Heart left ventricle (tissue), 16 donors: ENCODE results near the gene DOHH. TPM values are rescaled to one million over a fixed set of nuclear protein-coding genes. Genes with fewer than 3 reads are reported as not detected.
A peak's percentile ranks its signal among the peaks of the same experiment; 100 is the strongest.

ENCODE experiments used
- ATAC-seq, 4 donors: fragments of 200-7000 bp; cut with Tn5 transposase; one replicate each; pipeline ENCODE4 v1.9.1; 2020 to 2022; ENCODE audit warnings: moderate library complexity in 4 of 4, mild to moderate bottlenecking in 3 of 4, moderate number of reproducible peaks in 1 of 4
- DNase-seq, 5 donors: peaks; one replicate each; pipeline ENCODE4 v3.0.0-alpha.2; 2020
- H3K27ac ChIP-seq, 12 donors: fragments of 200-600 bp; sonication (generic) in 4 of 12; one replicate each; pipeline versions ENCODE4 v1.5.0 to v1.8.0; 2016 to 2022; ENCODE audit warnings: mild to moderate bottlenecking in 2 of 12
- H3K27me3 ChIP-seq, 9 donors: fragments of 200-600 bp; sonication (generic) in 2 of 9; one replicate each; pipeline versions ENCODE4 v1.5.1 to v1.8.0; 2016 to 2022; ENCODE audit warnings: mild to moderate bottlenecking in 3 of 9
- H3K36me3 ChIP-seq, 9 donors: fragments of 200-600 bp; sonication (generic) in 2 of 9; one replicate each; pipeline versions ENCODE4 v1.5.0 to v1.8.0; 2018 to 2022; ENCODE audit warnings: mild to moderate bottlenecking in 2 of 9
- H3K4me1 ChIP-seq, 12 donors: fragments of 200-600 bp; sonication (generic) in 4 of 12; one replicate each; pipeline versions ENCODE4 v1.5.0 to v1.8.0; 2016 to 2022; ENCODE audit warnings: mild to moderate bottlenecking in 3 of 12
- H3K4me3 ChIP-seq, 12 donors: fragments of 200-600 bp; sonication (generic) in 4 of 12; one replicate each; pipeline versions ENCODE4 v1.5.0 to v1.8.0; 2017 to 2022; ENCODE audit warnings: mild to moderate bottlenecking in 9 of 12, moderate library complexity in 4 of 12
- H3K9me3 ChIP-seq, 12 donors: fragments of 200-600 bp; sonication (generic) in 4 of 12; one replicate each; pipeline versions ENCODE4 v1.5.0 to v1.8.0; 2016 to 2022; ENCODE audit warnings: mild to moderate bottlenecking in 1 of 12
- CTCF ChIP-seq, 12 donors: fragments of 200-600 bp; sonication (generic) in 4 of 12; IDR thresholded peaks; one replicate each; pipeline versions ENCODE4 v1.5.0 to v1.8.0; 2018 to 2022; ENCODE audit warnings: antibody characterized with exemption in 12 of 12, mild to moderate bottlenecking in 5 of 12
- POLR2A ChIP-seq, 2 donors: fragments of 450-650 bp; IDR thresholded peaks; one replicate each; pipeline ENCODE4 v1.6.1; 2017; ENCODE audit warnings: antibody characterized with exemption in 2 of 2, mild to moderate bottlenecking in 2 of 2, moderate library complexity in 2 of 2
- whole genome bisulfite sequencing, 4 donors: extraction: QIAGEN DNeasy Blood & Tissue Kit in 2 of 4; methylation state at CpG; one replicate each; pipeline versions ENCODE4 v1.1.5 to v1.1.7; 2013 to 2018; 5-methylcytosine and 5-hydroxymethylcytosine counted together
- intact Hi-C, 10 donors: fragments of 100-400 bp; cut with DNase I; formaldehyde crosslinking; loops; one replicate each; pipeline versions ENCODE4 v1.11.1 to v1.14.2; 2022
- polyA plus RNA-seq, 2 donors: library from polyadenylated mRNA; stranded (reverse); fragments of 200-250 nt; gene quantifications; one replicate each; pipeline ENCODE4 v1.2.3, GENCODE V29; 2013
- total RNA-seq, 9 donors: library from RNA; depleted of rRNA in 2 of 9; stranded (reverse); fragments of >200 nt in 2 of 9; fragmentation: NEBNext Ultra II Directional in 3 of 9; extraction: Animal tissue kit (Norgen Biotek cat#: 25700) in 3 of 9; gene quantifications; one replicate each; pipeline versions ENCODE4 v1.1.0 to v1.2.4, GENCODE V29; 2016 to 2023
- donor health status: ischemic (EF 13 %, LVEDD 7.1; RV severe dilation, severe dysfunction).
- donor health status: healthy with polysubstance abuse.
- donor health status: DM: no; HTN: yes; CAD: no.
- donor health status: DM: no; HTN: no; CAD: no.
- donor health status: ischemic (EF 25% LVEDD 6.9; RV normal size, moderate dysfunction).
- donor health status: ischemic (EF 25% LVEDD 5.7; RV mildly dilated, moderate dysfunction).
- donor health status: healthy.
- donor health status: DM: yes; HTN: yes; CAD: no.
- donor health status: ischemic (EF 35%, LVEDD 5.7; RV mildly dilated, moderate dysfunction).
- donor health status: nonischemic (EF 11% LVEDD 7.7; RV severe dilation, severe dysfunction).
- donor health status: DM: yes; HTN: yes; CAD: no.
- donor health status: PGD.
- donor health status: ischemic (EF 29% LVEDD 5.4; RV normal size, mild dysfunction).
- donor health status: nonischemic (EF 23%, LVEDD 6.1; RV moderate dilation, normal function).

The DOHH gene
- total and polyA plus RNA-seq, 11 donors, result 7.4 to 34.3 (median 12.2) TPM

GRCh38 chr19:3441089-3441985 lies 59.1 kb downstream of the DOHH start:
- Histone ChIP-seq H3K4me3 (no peak overlapping the region), H3K27me3 (no peaks in the 10 kb centered on the region), H3K4me1 (peaks cover 9 to 47% (median 32%) of the 10 kb centered on the region in 12 donors), H3K9me3 (no peaks in the 10 kb centered on the region), H3K36me3 (peaks cover 0 to 64% (median 46%) of the 10 kb centered on the region in 9 donors), H3K27ac (peak overlapping the region in 7 of 12 donors; percentile 9 to 58 (median 22))
- ATAC-seq (no peak), DNase-seq (no peak)
- intact Hi-C loops, result no loop called here
- TF ChIP-seq POLR2A (IDR thresholded peaks at IDR 0.05) (no peak), CTCF (IDR thresholded peaks at IDR 0.05) (no peak)
- WGBS, 4 donors, result 69 to 84% (median 77%) methylated on average over 15 to 25 of the region's 25 CpGs

Other genes with a start within 250 kb of the DOHH start
- gene NFIC, start 134.1 kb downstream of the DOHH start, total RNA-seq, result 100 to 1,000 TPM; 107 to 267 (median 155) TPM
- gene NFIC, start 134.1 kb downstream of the DOHH start, polyA plus RNA-seq, result 100 to 1,000 TPM; 159 to 192 TPM
- gene SMIM24, start 20.1 kb downstream of the DOHH start, total RNA-seq, result not detected
- gene SMIM24, start 20.1 kb downstream of the DOHH start, polyA plus RNA-seq, result under 1 TPM in 1 of 2 donors, not detected in 1; 0.15 TPM
- not detected for gene SMIM44, start 17.2 kb downstream of the DOHH start, total RNA-seq
- gene SMIM44, start 17.2 kb downstream of the DOHH start, polyA plus RNA-seq, result not detected
- gene FZR1, start 5.6 kb upstream of the DOHH start, total RNA-seq, result 10 to 100 TPM; 15.4 to 41.0 (median 26.4) TPM
- 10 to 100 TPM; 13.9 to 23.5 TPM for gene FZR1, start 5.6 kb upstream of the DOHH start, polyA plus RNA-seq
- 1 to 10 TPM in 3 of 9 donors, under 1 TPM in 3, not detected in 3; 0.63 to 1.8 (median 0.93) TPM for gene TEKTIP1, start 38.5 kb upstream of the DOHH start, total RNA-seq
- gene TEKTIP1, start 38.5 kb upstream of the DOHH start, polyA plus RNA-seq, result not detected
- 10 to 100 TPM; 15.7 to 62.8 (median 23.4) TPM for gene MFSD12, start 56.9 kb upstream of the DOHH start, total RNA-seq
- gene MFSD12, start 56.9 kb upstream of the DOHH start, polyA plus RNA-seq, result 10 to 100 TPM; 19.0 to 51.8 TPM
- 10 to 100 TPM; 24.8 to 65.6 (median 35.4) TPM for gene HMG20B, start 72.3 kb upstream of the DOHH start, total RNA-seq
- 10 to 100 TPM; 48.8 to 68.6 TPM for gene HMG20B, start 72.3 kb upstream of the DOHH start, polyA plus RNA-seq
- gene GIPC3, start 84.8 kb upstream of the DOHH start, total RNA-seq, result 1 to 10 TPM in 8 of 9 donors, under 1 TPM in 1; 1.00 to 3.3 (median 2.1) TPM
- gene GIPC3, start 84.8 kb upstream of the DOHH start, polyA plus RNA-seq, result 1 to 10 TPM; 1.2 TPM
- gene TBXA2R, start 106.2 kb upstream of the DOHH start, total RNA-seq, result 1 to 10 TPM; 2.4 to 5.1 (median 2.9) TPM
- 1 to 10 TPM; 1.9 to 2.2 TPM for gene TBXA2R, start 106.2 kb upstream of the DOHH start, polyA plus RNA-seq
- 10 to 100 TPM in 8 of 9 donors, 1 to 10 TPM in 1; 9.8 to 23.4 (median 14.1) TPM for gene CACTIN, start 126.1 kb upstream of the DOHH start, total RNA-seq
- gene CACTIN, start 126.1 kb upstream of the DOHH start, polyA plus RNA-seq, result 10 to 100 TPM; 11.9 to 20.4 TPM
- gene PIP5K1C, start 199.8 kb upstream of the DOHH start, total RNA-seq, result 10 to 100 TPM; 27.8 to 56.6 (median 38.2) TPM
- 10 to 100 TPM; 23.9 to 31.0 TPM for gene PIP5K1C, start 199.8 kb upstream of the DOHH start, polyA plus RNA-seq
- gene TJP3, start 207.7 kb upstream of the DOHH start, total RNA-seq, result under 1 TPM in 2 of 9 donors, not detected in 7; 0.41 to 0.48 TPM
- under 1 TPM in 1 of 2 donors, not detected in 1; 0.06 TPM for gene TJP3, start 207.7 kb upstream of the DOHH start, polyA plus RNA-seq